ENCODE data around the gene SORBS1.

DNA sequence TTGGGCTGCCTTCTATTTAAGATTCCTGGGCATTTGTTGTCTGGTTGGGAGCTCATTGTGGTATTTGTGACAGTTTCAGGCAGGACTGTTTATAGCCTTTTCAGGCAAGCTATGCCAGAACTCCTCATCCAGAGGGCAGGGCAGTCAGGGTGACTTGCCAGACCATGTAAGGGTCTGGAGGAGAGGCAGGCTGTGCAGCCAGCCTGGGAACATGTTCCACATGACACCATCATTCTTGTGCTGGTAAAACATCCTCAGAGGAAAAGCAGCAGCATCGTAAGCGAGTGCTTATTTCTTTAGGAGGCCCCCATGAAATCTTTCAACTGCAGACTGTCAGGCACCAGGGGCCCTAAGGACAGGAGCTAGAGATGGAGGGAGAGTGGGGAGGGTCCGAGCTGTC is 44.0 kb upstream of the SORBS1 start:
- TF ChIP-seq EZH2phosphoT487 (conservative IDR thresholded peaks at IDR 0.05; ENCODE audit: low read length) = no peak
- TF ChIP-seq, protein P1, sequence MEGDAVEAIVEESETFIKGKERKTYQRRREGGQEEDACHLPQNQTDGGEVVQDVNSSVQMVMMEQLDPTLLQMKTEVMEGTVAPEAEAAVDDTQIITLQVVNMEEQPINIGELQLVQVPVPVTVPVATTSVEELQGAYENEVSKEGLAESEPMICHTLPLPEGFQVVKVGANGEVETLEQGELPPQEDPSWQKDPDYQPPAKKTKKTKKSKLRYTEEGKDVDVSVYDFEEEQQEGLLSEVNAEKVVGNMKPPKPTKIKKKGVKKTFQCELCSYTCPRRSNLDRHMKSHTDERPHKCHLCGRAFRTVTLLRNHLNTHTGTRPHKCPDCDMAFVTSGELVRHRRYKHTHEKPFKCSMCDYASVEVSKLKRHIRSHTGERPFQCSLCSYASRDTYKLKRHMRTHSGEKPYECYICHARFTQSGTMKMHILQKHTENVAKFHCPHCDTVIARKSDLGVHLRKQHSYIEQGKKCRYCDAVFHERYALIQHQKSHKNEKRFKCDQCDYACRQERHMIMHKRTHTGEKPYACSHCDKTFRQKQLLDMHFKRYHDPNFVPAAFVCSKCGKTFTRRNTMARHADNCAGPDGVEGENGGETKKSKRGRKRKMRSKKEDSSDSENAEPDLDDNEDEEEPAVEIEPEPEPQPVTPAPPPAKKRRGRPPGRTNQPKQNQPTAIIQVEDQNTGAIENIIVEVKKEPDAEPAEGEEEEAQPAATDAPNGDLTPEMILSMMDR (IDR thresholded peaks at IDR 0.05; ENCODE audit: insufficient read depth, low read length, poor library complexity, severe bottlenecking) = no peak

All from SU-DHL-6 (cell line).